HG03108 (cell line): ENCODE measurements around the gene CD4.
"Not testable (repeated sequence)": the region's sequence is repeated elsewhere in the genome, so short reads cannot be mapped to it uniquely, and the experiment has no call there.

Experiments
- ATAC-seq: cut with Tn5 transposase; IDR thresholded peaks from one replicate; pipeline ENCODE4 v1.9.1; 2021; ENCODE audit warnings: moderate library complexity; ENCODE audit not compliant: unreplicated experiment

The CD4 gene

GRCh38 chr12:6843118-6843902 lies 54.0 kb downstream of the CD4 start:
- no peak for ATAC-seq

DNA sequence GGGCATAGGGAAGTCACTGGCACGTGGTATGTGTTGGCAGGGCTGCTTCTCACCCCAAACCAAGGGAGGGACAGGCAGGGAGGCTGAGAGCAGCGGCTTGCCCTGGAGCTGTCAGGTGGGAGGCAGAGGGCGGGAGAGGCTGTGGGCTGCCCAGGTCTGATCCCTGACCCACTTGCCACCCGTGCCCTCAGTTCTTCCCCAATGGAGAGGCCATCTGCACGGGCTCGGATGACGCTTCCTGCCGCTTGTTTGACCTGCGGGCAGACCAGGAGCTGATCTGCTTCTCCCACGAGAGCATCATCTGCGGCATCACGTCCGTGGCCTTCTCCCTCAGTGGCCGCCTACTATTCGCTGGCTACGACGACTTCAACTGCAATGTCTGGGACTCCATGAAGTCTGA lies 56.1 kb downstream of the CD4 start:
- ATAC-seq, result no peak

GRCh38 chr12:6846316-6846869 lies 57.1 kb downstream of the CD4 start:
- no peak for ATAC-seq

DNA sequence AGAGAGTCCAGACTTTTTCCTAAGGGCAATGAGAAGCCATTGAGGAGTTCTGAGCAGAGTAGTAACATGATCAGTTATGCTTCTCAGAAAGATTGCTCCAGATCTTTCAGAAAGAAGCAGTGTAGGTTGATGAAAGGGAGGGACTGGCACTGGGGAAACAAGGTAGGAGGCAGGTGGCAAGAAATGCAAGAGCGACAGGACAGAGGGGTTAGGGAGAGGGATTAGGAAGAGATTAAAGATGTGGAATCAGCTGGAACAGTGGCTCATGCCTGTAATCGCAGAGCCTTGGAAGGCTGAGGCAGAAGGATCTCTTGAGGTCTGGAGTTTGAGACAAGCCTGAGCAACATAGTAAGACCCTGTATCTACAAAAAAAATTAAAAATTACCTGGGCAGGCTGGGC lies 58.3 kb downstream of the CD4 start:
- ATAC-seq, result no peak

DNA sequence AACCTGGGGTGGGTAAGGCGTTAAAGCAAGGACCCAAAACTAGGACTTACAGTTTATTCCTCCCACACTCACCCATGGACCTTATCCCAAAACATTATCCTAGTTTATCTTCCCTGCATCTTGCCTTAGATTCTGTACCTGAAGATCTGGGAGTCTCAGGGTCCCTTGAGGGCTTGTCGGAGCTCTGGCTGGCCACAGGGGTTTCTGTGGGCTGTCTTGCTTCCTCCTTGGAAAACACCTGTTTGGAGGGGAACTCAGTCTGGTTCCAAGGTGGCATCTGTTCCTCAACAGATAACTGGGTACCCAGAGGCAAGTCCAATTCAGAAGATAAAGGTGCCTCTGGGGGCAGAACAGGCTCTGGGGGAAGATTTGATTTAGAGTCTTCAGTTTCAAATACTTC lies 60.1 kb downstream of the CD4 start:
- no peak for ATAC-seq

- no peak for ATAC-seq
Observed at GRCh38 chr12:6849976-6850560, 60.7 kb downstream of the CD4 start.

DNA sequence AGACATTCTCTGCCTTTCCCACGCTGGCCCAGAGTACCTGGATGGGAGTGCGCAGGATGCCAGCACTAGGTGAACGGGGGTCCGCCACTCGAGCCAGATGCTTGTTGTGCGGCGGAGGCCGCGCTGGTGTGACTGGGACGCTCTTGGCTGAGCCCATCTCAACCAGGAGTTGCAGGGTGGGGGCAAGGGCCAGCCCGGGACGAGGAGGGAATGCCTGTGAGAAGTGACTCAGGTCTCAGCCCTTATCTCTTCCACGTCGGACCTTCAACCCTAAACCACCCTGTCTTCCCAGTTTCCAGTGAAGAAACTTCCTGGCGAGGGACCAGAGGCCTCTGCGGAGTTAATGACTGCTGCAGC lies 61.4 kb downstream of the CD4 start:
- ATAC-seq, result no peak

- peak; percentile 51 for ATAC-seq
Observed at GRCh38 chr12:6851153-6851920, 62.0 kb downstream of the CD4 start, which contains the start of gene CDCA3. Gene CDCA3 (minus strand): TSS chr12:6851286. CDS start chr12:6850952, 334 bp downstream.

DNA sequence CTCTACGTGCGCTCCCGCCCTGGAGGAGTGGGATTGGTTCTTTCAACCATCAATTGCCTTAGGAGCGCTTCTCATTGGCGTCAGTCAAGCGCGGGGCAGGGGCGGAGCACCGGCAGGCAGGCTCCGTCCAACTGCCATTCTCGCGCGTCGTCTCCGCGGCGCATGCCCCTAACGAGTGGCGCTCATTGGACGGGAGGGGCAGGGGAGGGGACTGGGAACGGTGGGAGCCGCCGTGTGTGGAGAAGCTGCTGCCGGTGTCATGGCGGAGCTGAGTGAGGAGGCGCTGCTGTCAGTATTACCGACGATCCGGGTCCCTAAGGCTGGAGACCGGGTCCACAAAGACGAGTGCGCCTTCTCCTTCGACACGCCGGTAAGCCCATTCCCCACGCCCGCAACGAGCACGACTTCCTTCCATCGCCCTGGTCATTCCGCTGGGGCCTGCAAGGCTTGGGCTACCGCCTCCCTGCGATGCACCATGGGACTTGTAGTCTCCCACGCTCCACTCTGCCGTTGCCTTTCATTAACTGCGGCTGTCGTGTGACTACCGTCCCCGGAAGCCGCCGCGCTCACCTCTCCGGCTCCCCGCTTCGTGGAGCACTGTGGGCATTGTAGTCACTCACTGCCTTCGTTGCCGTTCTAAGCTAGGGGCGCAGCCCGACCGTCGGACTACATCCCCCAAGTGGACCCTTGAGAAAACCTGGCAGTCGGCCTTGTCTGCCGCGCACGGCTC lies 62.8 kb downstream of the CD4 start, which contains the start of gene USP5:
Gene USP5 (plus strand): TSS at position 230 of the 730 bp plus-strand sequence. CDS start 30 bp downstream, at position 260.
- peak; percentile 68 for ATAC-seq

DNA sequence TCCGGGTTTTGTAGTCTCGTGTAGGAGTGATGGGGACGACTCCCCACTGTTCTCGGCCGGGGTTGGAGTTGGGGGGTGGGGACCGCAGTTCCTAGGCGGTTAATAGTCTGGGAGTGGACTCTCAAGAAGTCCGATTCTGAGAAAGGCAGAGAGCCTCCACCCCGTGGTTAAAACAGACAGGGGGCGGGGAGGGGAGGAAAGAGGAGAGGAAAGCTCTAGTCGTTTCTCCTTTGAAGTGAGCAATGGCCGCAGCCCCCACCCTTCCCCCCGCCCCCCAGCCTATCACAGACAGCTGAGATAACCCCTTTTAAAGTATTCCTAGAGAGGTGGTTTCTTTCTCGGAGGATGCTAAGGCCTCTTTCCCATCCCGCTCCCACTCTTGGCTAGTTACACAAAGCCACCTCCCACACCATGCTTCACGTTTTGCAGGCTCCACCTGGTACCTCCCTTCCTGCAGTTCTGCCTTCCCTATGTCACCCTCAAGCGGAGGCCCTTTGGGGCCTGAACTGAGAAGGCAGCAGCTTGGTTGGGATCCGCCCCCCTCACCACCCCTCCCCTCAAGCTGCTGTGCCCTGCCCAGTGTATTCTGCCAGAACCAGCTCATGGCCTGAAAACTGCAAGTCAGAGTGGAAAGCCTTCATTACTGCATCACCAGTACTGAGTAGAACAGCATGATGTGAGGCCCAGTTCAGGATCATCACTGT lies 63.5 kb downstream of the CD4 start:
- no peak for ATAC-seq

DNA sequence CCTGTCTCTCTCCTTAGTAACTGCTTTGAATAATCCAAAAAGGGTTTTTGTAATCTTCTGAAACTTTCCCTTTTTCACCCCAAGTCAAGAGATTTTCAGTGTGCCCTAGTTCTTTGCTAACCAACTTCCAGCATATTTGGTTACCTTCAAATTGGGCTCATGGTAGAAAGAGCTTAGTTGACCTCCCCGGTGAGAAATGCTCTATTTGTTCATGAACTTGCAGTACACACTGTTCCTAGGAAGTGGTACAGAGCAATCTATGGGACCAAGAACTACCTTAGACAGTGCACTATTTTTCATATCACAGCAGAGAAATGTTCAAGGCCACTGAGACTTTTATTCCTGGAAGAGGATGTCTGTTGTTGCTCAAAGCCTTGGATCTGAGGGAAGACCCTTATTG lies 64.3 kb downstream of the CD4 start:
- no peak for ATAC-seq

- ATAC-seq, result no peak
Observed at GRCh38 chr12:6854036-6854435, 64.7 kb downstream of the CD4 start.

GRCh38 chr12:6855322-6855721 lies 66.0 kb downstream of the CD4 start:
- no peak for ATAC-seq

DNA sequence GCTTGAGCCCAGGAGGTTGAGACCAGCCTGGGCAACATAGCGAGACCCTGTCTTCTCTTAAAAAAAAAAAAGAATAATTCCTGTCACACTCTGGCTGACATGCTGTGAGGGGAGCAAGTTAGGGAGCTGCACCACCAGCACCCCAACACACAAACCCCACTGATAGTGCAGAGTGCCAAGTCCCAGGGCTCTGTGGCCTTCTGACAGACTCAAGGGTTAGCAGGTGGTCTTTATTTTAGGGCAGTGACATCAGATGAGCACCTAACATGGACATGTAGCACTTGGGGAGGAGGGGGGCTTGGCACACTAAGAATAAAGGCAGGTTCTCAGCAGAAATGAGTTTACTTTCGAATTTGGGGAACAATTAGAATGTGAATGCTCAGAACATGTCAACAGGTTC lies 69.5 kb downstream of the CD4 start:
- ATAC-seq, result no peak

GRCh38 chr12:6860116-6860515 lies 70.8 kb downstream of the CD4 start:
- ATAC-seq, result no peak

- no peak for ATAC-seq
Observed at GRCh38 chr12:6860942-6861341, 71.6 kb downstream of the CD4 start.

DNA sequence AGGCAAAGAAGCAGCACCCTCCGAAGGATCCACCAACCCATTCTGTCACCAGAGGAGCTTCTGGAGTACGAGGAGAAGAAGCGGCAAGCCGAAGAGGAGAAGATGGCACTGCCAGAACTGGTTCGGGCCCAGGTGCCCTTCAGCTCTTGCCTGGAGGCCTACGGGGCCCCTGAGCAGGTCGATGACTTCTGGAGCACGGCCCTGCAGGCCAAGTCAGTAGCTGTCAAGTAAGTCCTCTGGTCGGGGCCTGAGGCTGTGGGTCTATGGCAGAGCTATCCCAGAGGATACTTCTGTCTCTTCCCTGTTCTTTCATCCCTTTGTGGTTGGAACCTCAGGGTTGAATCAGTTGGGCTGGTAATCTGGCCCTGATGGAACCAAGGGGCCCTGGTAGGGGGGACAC lies 72.1 kb downstream of the CD4 start:
- no peak for ATAC-seq

GRCh38 chr12:6863033-6863432 lies 73.7 kb downstream of the CD4 start:
- no peak for ATAC-seq

- ATAC-seq, result no peak
Observed at GRCh38 chr12:6863586-6864321, 74.4 kb downstream of the CD4 start.

DNA sequence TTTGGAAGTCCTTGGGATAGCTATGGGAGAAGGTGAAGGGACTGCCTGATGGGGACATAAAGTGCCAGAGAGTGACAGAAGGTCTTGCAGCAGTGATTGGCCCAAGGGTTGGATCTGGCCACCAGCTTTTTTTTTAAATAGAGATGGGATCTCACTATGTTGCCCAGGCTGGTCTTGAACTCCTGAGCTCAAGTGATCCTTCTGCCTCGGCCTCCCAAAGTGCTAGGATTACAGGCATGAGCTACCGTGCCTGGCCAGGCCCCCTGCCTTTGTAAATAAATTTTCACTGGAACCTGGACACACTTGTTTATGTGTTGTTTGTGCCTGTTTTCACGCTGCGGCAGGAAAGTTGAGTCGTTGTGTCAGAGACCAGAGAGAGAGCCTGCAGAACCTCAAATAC lies 76.0 kb downstream of the CD4 start:
- not testable (repeated sequence) for ATAC-seq
